Sigmoid colon (tissue), 7 donors: ENCODE results near the gene DUS1L. TPM values are rescaled to one million over a fixed set of nuclear protein-coding genes. Genes with fewer than 3 reads are reported as not detected.
A peak's percentile ranks its signal among the peaks of the same experiment; 100 is the strongest.

Experiments used
- DNase-seq: peaks from one replicate; pipeline ENCODE4 v3.0.0-alpha.2; 2019
- H3K27ac ChIP-seq, 4 donors: fragments of 200-600 bp; sonication (generic); one replicate each; pipeline ENCODE4 v1.5.1; 2016 to 2019; ENCODE audit warnings: mild to moderate bottlenecking in 1 of 4
- H3K27me3 ChIP-seq, 3 donors: fragments of 200-600 bp; sonication (generic); one replicate each; pipeline ENCODE4 v1.5.1; 2019; ENCODE audit warnings: mild to moderate bottlenecking in 1 of 3
- H3K36me3 ChIP-seq, 4 donors: fragments of 200-600 bp; sonication (generic); one replicate each; pipeline ENCODE4 v1.5.1; 2016 to 2019
- H3K4me1 ChIP-seq, 4 donors: fragments of 200-600 bp; sonication (generic); one replicate each; pipeline ENCODE4 v1.5.1; 2017 to 2019
- H3K4me3 ChIP-seq, 4 donors: fragments of 200-600 bp; sonication (generic); one replicate each; pipeline ENCODE4 v1.5.1; 2017 to 2019; ENCODE audit warnings: mild to moderate bottlenecking in 2 of 4, moderate library complexity in 1 of 4
- H3K9me3 ChIP-seq, 4 donors: fragments of 200-600 bp in 3 of 4; sonication (generic) in 3 of 4; one replicate each; pipeline versions ENCODE4 v1.5.1 to v1.6.1; 2013 to 2019
- CTCF ChIP-seq, 4 experiments: fragments of 450-650 bp in 3 of 4; fragments of 200-600 bp in 1 of 4; IDR thresholded peaks; one replicate each; pipeline ENCODE4 v1.5.1; 2016 to 2019; ENCODE audit warnings: antibody characterized with exemption in 4 of 4, mild to moderate bottlenecking in 3 of 4, moderate library complexity in 2 of 4
- EP300 ChIP-seq, 4 donors: sonication (generic); formaldehyde crosslinking; IDR thresholded peaks; one replicate each; pipeline ENCODE4 v1.6.1; 2017; ENCODE audit warnings: antibody characterized with exemption in 4 of 4
- POLR2A ChIP-seq, 2 donors: fragments of 450-650 bp; IDR thresholded peaks; one replicate each; pipeline ENCODE4 v1.6.1; 2016; ENCODE audit warnings: antibody characterized with exemption in 2 of 2, mild to moderate bottlenecking in 2 of 2, moderate library complexity in 2 of 2
- POLR2AphosphoS5 ChIP-seq, 4 donors: sonication (generic); formaldehyde crosslinking; IDR thresholded peaks; one replicate each; pipeline ENCODE4 v1.6.1; 2017; ENCODE audit warnings: antibody characterized with exemption in 4 of 4
- WGBS, 2 donors: extraction: QIAGEN DNeasy Blood & Tissue Kit; methylation state at CpG; one replicate each; pipeline ENCODE4 v1.1.7; 2013; 5-methylcytosine and 5-hydroxymethylcytosine counted together
- intact Hi-C: fragments of 100-400 bp; cut with DNase I; formaldehyde crosslinking; loops from one replicate; pipeline ENCODE4 v1.15.1; 2023
- polyA plus RNA-seq, 3 donors: library from polyadenylated mRNA; stranded (reverse); fragments of 200-250 nt; gene quantifications; one replicate each; pipeline ENCODE4 v1.2.3, GENCODE V29; 2013
- total RNA-seq, 4 donors: library from RNA; depleted of rRNA; stranded (reverse); fragments of >200 nt; gene quantifications; one replicate each; pipeline ENCODE4 v1.1.0, GENCODE V29; 2016
- donor health status: healthy with polysubstance abuse.
- donor health status: Bipolar disorder and iron deficiency.
- donor health status: healthy.

Gene DUS1L
- total and polyA plus RNA-seq, 7 donors: 31.3 to 119 (median 68.5) TPM

- DNase-seq: no peak
- Histone ChIP-seq H3K4me3 (no peak overlapping the region), H3K4me1 (peaks cover 0 to 27% (median 24%) of the 10 kb centered on the region in 4 donors), H3K9me3 (no peaks in the 10 kb centered on the region), H3K36me3 (peaks cover 0 to 19% (median 0%) of the 10 kb centered on the region in 4 donors), H3K27ac (peak overlapping the region in 1 of 4 donors; percentile 31), H3K27me3 (no peaks in the 10 kb centered on the region)
- intact Hi-C loops: no loop called here
- 87% methylated on average over 19 of the region's 19 CpGs for WGBS, 2 donors
- TF ChIP-seq EP300 (IDR thresholded peaks at IDR 0.05) (no peak), POLR2A (IDR thresholded peaks at IDR 0.05) (no peak), POLR2AphosphoS5 (IDR thresholded peaks at IDR 0.05) (no peak), CTCF (IDR thresholded peaks at IDR 0.05) (no peak)
Observed at GRCh38 chr17:82108496-82108945, 42.9 kb upstream of the DUS1L start.

- Histone ChIP-seq H3K27me3 (no peaks in the 10 kb centered on the region), H3K36me3 (peaks cover 0 to 14% (median 0%) of the 10 kb centered on the region in 4 donors), H3K27ac (peak overlapping the region in 1 of 4 donors; percentile 24), H3K9me3 (no peaks in the 10 kb centered on the region), H3K4me3 (no peak overlapping the region), H3K4me1 (peaks cover 0 to 31% (median 28%) of the 10 kb centered on the region in 4 donors)
- DNase-seq: peak; percentile 57
- 93 to 94% methylated on average over 14 of the region's 14 CpGs for WGBS, 2 donors
- intact Hi-C loops: no loop called here
- TF ChIP-seq EP300 (IDR thresholded peaks at IDR 0.05) (no peak), POLR2AphosphoS5 (IDR thresholded peaks at IDR 0.05) (no peak), POLR2A (IDR thresholded peaks at IDR 0.05) (no peak), CTCF (IDR thresholded peaks at IDR 0.05) (no peak)
Observed at GRCh38 chr17:82108038-82108437, 42.4 kb upstream of the DUS1L start.

GRCh38 chr17:82107341-82107860 lies 41.8 kb upstream of the DUS1L start:
- H3K27me3 ChIP-seq: no peaks in the 10 kb centered on the region
- H3K36me3 ChIP-seq: peaks cover 0 to 8% (median 0%) of the 10 kb centered on the region in 4 donors
- H3K27ac ChIP-seq: peak overlapping the region in 2 of 4 donors; percentile 24 to 54
- 85 to 87% methylated on average over 24 of the region's 24 CpGs for WGBS, 2 donors
- no peak for TF ChIP-seq CTCF (IDR thresholded peaks at IDR 0.05)
- no peak for TF ChIP-seq EP300 (IDR thresholded peaks at IDR 0.05)
- no peak for TF ChIP-seq POLR2A (IDR thresholded peaks at IDR 0.05)
- TF ChIP-seq POLR2AphosphoS5 (IDR thresholded peaks at IDR 0.05): no peak
- intact Hi-C loops: no loop called here
- H3K4me1 ChIP-seq: peaks cover 0 to 31% (median 29%) of the 10 kb centered on the region in 4 donors
- no peak overlapping the region for H3K4me3 ChIP-seq
- no peaks in the 10 kb centered on the region for H3K9me3 ChIP-seq
- peak; percentile 67 for DNase-seq

GRCh38 chr17:82106688-82107305 lies 41.2 kb upstream of the DUS1L start:
- WGBS, 2 donors: 42 to 52% methylated on average over 9 of the region's 9 CpGs
- Histone ChIP-seq H3K27ac (peak overlapping the region; percentile 1 to 54 (median 34)), H3K27me3 (no peaks in the 10 kb centered on the region), H3K4me1 (peaks cover 0 to 31% (median 29%) of the 10 kb centered on the region in 4 donors), H3K9me3 (no peaks in the 10 kb centered on the region), H3K4me3 (peak overlapping the region in 1 of 4 donors; percentile 2), H3K36me3 (peaks cover 0 to 1% (median 0%) of the 10 kb centered on the region in 4 donors)
- DNase-seq: peak; percentile 61
- intact Hi-C loops: no loop called here
- TF ChIP-seq CTCF (IDR thresholded peaks at IDR 0.05) (no peak), EP300 (IDR thresholded peaks at IDR 0.05) (no peak), POLR2A (IDR thresholded peaks at IDR 0.05) (no peak), POLR2AphosphoS5 (IDR thresholded peaks at IDR 0.05) (no peak)
